ENCODE results near the gene OFD1.

OFD1 gene

GRCh38 chrX:13694983-13695382, 39.6 kb upstream of the OFD1 start:
- no peaks in the 10 kb centered on the region for H4K20me1 ChIP-seq (ENCODE audit: insufficient read depth)
- no peak overlapping the region for H3K27ac ChIP-seq
- no peak overlapping the region for H3K4me3 ChIP-seq (IDR thresholded peaks at IDR 0.05; ENCODE audit: insufficient read depth, low read depth, low read length)
- no peak overlapping the region for H3K4me2 ChIP-seq
- H3K9ac ChIP-seq, result no peak overlapping the region
- TF ChIP-seq CTCF (conservative IDR thresholded peaks at IDR 0.05; ENCODE audit: low read depth, low read length), result no peak
- no peaks in the 10 kb centered on the region for H3K27me3 ChIP-seq (ENCODE audit: insufficient read depth, low read depth)
- H3K79me2 ChIP-seq (ENCODE audit: insufficient read depth, low read depth), result peaks cover 77% of the 10 kb centered on the region
- H2AFZ ChIP-seq (ENCODE audit: low read depth), result no peak overlapping the region
- peaks cover 34% of the 10 kb centered on the region for H3K4me1 ChIP-seq (ENCODE audit: low read depth, poor library complexity, severe bottlenecking)
- H3K36me3 ChIP-seq (ENCODE audit: insufficient read depth), result no peaks in the 10 kb centered on the region

GRCh38 chrX:13695601-13696115, 38.9 kb upstream of the OFD1 start:
- peaks cover 77% of the 10 kb centered on the region for H3K79me2 ChIP-seq (ENCODE audit: insufficient read depth, low read depth)
- no peaks in the 10 kb centered on the region for H4K20me1 ChIP-seq (ENCODE audit: insufficient read depth)
- no peak overlapping the region for H3K9ac ChIP-seq
- TF ChIP-seq CTCF (conservative IDR thresholded peaks at IDR 0.05; ENCODE audit: low read depth, low read length), result no peak
- no peak overlapping the region for H2AFZ ChIP-seq (ENCODE audit: low read depth)
- H3K4me2 ChIP-seq, result no peak overlapping the region
- H3K27ac ChIP-seq, result no peak overlapping the region
- no peaks in the 10 kb centered on the region for H3K27me3 ChIP-seq (ENCODE audit: insufficient read depth, low read depth)
- H3K4me3 ChIP-seq (IDR thresholded peaks at IDR 0.05; ENCODE audit: insufficient read depth, low read depth, low read length), result no peak overlapping the region
- no peaks in the 10 kb centered on the region for H3K36me3 ChIP-seq (ENCODE audit: insufficient read depth)
- H3K4me1 ChIP-seq (ENCODE audit: low read depth, poor library complexity, severe bottlenecking), result peaks cover 30% of the 10 kb centered on the region

GRCh38 chrX:13697455-13697854, 37.1 kb upstream of the OFD1 start:
- no peak overlapping the region for H3K4me2 ChIP-seq
- no peak for TF ChIP-seq CTCF (conservative IDR thresholded peaks at IDR 0.05; ENCODE audit: low read depth, low read length)
- H3K79me2 ChIP-seq (ENCODE audit: insufficient read depth, low read depth), result peaks cover 71% of the 10 kb centered on the region
- H3K36me3 ChIP-seq (ENCODE audit: insufficient read depth), result no peaks in the 10 kb centered on the region
- H3K27ac ChIP-seq, result no peak overlapping the region
- no peak overlapping the region for H3K4me3 ChIP-seq (IDR thresholded peaks at IDR 0.05; ENCODE audit: insufficient read depth, low read depth, low read length)
- no peaks in the 10 kb centered on the region for H4K20me1 ChIP-seq (ENCODE audit: insufficient read depth)
- H2AFZ ChIP-seq (ENCODE audit: low read depth), result no peak overlapping the region
- H3K4me1 ChIP-seq (ENCODE audit: low read depth, poor library complexity, severe bottlenecking), result peaks cover 14% of the 10 kb centered on the region
- H3K9ac ChIP-seq, result no peak overlapping the region
- no peaks in the 10 kb centered on the region for H3K27me3 ChIP-seq (ENCODE audit: insufficient read depth, low read depth)

GRCh38 chrX:13697976-13698375, 36.6 kb upstream of the OFD1 start:
- Histone ChIP-seq H3K4me1 (ENCODE audit: low read depth, poor library complexity, severe bottlenecking) (peaks cover 8% of the 10 kb centered on the region), H3K9ac (no peak overlapping the region), H3K4me3 (IDR thresholded peaks at IDR 0.05; ENCODE audit: insufficient read depth, low read depth, low read length) (no peak overlapping the region), H3K27me3 (ENCODE audit: insufficient read depth, low read depth) (no peaks in the 10 kb centered on the region), H3K79me2 (ENCODE audit: insufficient read depth, low read depth) (peaks cover 71% of the 10 kb centered on the region), H2AFZ (ENCODE audit: low read depth) (no peak overlapping the region), H3K4me2 (no peak overlapping the region), H3K36me3 (ENCODE audit: insufficient read depth) (no peaks in the 10 kb centered on the region), H3K27ac (no peak overlapping the region), H4K20me1 (ENCODE audit: insufficient read depth) (no peaks in the 10 kb centered on the region)
- TF ChIP-seq CTCF (conservative IDR thresholded peaks at IDR 0.05; ENCODE audit: low read depth, low read length), result no peak

Measured in KMS-11 (cell line).